Measurements from ENCODE around the gene DGCR8. TPM values are rescaled to one million over a fixed set of nuclear protein-coding genes. Genes with fewer than 3 reads are reported as not detected.

DGCR8 gene
- total and polyA plus RNA-seq, 2 experiments from 2014 or later, result 15.1 to 23.8 TPM

- DNase-seq (ENCODE audit: low read depth in 1 of 2, low spot score in 1 of 2), result no peak
- Histone ChIP-seq H3K27me3 (no peaks in the 10 kb centered on the region), H3K9me3 (ENCODE audit: low read depth) (no peaks in the 10 kb centered on the region), H3K36me3 (no peaks in the 10 kb centered on the region), H3K4me1 (ENCODE audit: low read depth) (peaks cover 8% of the 10 kb centered on the region), H3K27ac (no peak overlapping the region), H3K4me3 (no peak overlapping the region)
- TF ChIP-seq, protein P1, sequence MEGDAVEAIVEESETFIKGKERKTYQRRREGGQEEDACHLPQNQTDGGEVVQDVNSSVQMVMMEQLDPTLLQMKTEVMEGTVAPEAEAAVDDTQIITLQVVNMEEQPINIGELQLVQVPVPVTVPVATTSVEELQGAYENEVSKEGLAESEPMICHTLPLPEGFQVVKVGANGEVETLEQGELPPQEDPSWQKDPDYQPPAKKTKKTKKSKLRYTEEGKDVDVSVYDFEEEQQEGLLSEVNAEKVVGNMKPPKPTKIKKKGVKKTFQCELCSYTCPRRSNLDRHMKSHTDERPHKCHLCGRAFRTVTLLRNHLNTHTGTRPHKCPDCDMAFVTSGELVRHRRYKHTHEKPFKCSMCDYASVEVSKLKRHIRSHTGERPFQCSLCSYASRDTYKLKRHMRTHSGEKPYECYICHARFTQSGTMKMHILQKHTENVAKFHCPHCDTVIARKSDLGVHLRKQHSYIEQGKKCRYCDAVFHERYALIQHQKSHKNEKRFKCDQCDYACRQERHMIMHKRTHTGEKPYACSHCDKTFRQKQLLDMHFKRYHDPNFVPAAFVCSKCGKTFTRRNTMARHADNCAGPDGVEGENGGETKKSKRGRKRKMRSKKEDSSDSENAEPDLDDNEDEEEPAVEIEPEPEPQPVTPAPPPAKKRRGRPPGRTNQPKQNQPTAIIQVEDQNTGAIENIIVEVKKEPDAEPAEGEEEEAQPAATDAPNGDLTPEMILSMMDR (IDR thresholded peaks at IDR 0.05; ENCODE audit: low read depth, low read length), result no peak
Observed at GRCh38 chr22:20154602-20155187, 74.7 kb downstream of the DGCR8 start.

GRCh38 chr22:20155330-20156041, 75.4 kb downstream of the DGCR8 start:
- Histone ChIP-seq H3K9me3 (ENCODE audit: low read depth) (no peaks in the 10 kb centered on the region), H3K36me3 (no peaks in the 10 kb centered on the region), H3K4me3 (no peak overlapping the region), H3K4me1 (ENCODE audit: low read depth) (peaks cover 8% of the 10 kb centered on the region), H3K27ac (no peak overlapping the region), H3K27me3 (no peaks in the 10 kb centered on the region)
- TF ChIP-seq, protein P1 (IDR thresholded peaks at IDR 0.05; ENCODE audit: low read depth, low read length), result no peak
- DNase-seq (ENCODE audit: low read depth in 1 of 2, low spot score in 1 of 2), result peak in 1 of 2 donors; percentile 24

DNA sequence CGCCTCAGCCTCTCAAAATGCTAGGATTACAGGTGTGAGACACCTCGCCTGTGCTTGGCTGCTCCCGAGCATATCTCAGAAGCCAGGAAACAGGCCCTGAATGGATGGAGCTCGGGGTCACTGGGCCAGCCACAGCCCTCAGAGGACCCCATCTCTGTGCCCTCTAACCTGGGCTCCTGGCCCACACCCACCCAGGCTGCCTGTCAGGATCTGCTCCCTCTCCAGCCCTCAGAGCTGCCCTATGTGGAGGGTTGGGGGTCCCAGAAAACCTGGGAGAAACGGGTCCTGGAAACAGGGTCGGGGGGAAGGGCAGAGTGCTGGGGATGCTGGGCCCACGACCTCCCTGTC, 76.0 kb downstream of the DGCR8 start:
- H3K36me3 ChIP-seq, result no peaks in the 10 kb centered on the region
- no peak overlapping the region for H3K27ac ChIP-seq
- no peak overlapping the region for H3K4me3 ChIP-seq
- H3K27me3 ChIP-seq, result no peaks in the 10 kb centered on the region
- TF ChIP-seq, protein P1 (IDR thresholded peaks at IDR 0.05; ENCODE audit: low read depth, low read length), result no peak
- peaks cover 8% of the 10 kb centered on the region for H3K4me1 ChIP-seq (ENCODE audit: low read depth)
- H3K9me3 ChIP-seq (ENCODE audit: low read depth), result no peaks in the 10 kb centered on the region
- DNase-seq (ENCODE audit: low read depth in 1 of 2, low spot score in 1 of 2), result no peak

DNA sequence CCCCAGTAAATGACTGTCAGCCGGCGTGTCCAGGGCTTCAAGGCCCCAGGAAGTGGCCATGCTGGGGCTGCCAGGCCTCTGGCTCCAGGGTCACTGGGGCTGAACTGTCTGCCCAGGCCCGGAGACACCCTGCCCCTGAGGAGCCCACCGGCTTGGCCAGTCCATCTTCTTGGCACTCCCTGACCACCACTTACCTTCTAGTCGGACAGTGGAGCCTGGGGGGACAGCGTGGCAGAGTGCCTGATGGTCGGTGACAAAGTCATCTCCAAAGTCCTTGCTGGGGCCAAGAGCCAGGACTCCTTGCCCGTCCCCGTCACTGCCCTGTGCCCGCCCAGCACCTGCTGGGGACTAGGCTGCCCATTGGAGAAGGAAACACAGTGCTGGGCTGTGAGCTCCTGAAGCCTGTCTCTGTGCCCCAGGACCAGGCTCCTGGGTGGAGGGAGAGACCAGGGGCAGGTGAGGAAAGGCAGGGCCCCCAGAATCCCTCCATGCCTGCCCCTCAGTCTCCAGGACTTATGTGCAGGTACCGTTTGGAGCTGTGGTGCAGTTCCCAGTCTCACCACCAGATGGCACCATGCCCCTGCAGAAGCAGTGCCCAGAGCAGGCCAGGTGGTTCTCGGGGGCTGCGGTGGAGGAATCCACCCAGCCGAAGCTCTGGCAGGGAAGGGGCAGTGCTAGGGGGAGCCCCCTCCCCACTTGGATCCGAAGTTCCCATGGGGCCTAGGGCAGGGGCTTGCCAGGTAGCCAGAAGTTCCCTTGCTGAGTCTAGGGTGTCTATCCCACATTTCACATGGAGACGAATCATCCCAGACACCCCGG, 76.8 kb downstream of the DGCR8 start:
- no peaks in the 10 kb centered on the region for H3K27me3 ChIP-seq
- TF ChIP-seq, protein P1 (IDR thresholded peaks at IDR 0.05; ENCODE audit: low read depth, low read length), result peak; percentile 95
- peaks cover 8% of the 10 kb centered on the region for H3K4me1 ChIP-seq (ENCODE audit: low read depth)
- no peaks in the 10 kb centered on the region for H3K9me3 ChIP-seq (ENCODE audit: low read depth)
- peak; percentile 79 to 84 for DNase-seq (ENCODE audit: low read depth in 1 of 2, low spot score in 1 of 2)
- no peaks in the 10 kb centered on the region for H3K36me3 ChIP-seq
- H3K27ac ChIP-seq, result no peak overlapping the region
- H3K4me3 ChIP-seq, result no peak overlapping the region

DNA sequence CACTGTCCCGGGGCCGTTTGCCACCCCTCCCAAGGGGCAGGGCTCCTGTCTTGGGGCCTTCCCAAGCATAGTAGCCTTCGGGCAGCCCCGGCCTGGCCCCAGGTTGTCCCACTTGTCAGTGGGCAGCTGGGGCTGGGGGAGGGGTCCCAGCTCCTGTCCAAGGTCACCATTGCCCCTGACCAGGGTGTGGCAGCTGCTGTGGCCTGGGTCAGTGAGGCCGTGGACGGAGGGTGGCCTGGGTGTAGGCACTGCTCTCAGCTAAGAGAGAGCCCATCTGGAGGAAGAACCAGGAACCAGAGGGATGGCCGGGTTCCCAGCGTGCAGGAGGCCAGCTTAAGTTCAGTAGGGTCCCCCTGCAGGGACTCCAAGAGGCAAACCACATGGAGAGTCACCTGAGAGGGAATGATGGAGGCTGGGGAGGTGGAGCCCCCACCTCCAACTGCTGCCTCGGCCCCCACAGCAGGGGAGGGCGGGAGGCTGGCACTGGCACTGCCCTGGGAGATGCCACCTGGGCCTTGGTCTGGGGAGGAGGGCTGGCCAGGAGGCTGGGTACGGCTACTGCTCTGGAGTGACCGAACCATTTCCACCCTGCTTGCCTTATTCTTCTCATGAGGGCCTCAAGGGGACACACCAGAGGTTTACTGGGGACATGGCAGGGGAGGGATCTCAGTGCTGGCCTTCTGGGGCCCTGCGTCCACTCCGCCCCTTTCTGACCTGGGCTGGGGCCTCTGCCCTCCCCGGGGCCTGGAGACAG, 77.6 kb downstream of the DGCR8 start:
- H3K27me3 ChIP-seq, result no peaks in the 10 kb centered on the region
- H3K27ac ChIP-seq, result no peak overlapping the region
- no peak for DNase-seq (ENCODE audit: low read depth in 1 of 2, low spot score in 1 of 2)
- peaks cover 8% of the 10 kb centered on the region for H3K4me1 ChIP-seq (ENCODE audit: low read depth)
- TF ChIP-seq, protein P1 (IDR thresholded peaks at IDR 0.05; ENCODE audit: low read depth, low read length), result no peak
- H3K4me3 ChIP-seq, result no peak overlapping the region
- no peaks in the 10 kb centered on the region for H3K36me3 ChIP-seq
- no peaks in the 10 kb centered on the region for H3K9me3 ChIP-seq (ENCODE audit: low read depth)

Data from cardiac muscle cell (in vitro differentiated cells and primary cell).